GM12878 (cell line): ENCODE data around the gene PIGL. TPM values are rescaled to one million over a fixed set of nuclear protein-coding genes. Genes with fewer than 3 reads are reported as not detected.

ENCODE experiments used
- ATAC-seq: fragments of 200-7000 bp; cut with Tn5 transposase; 3 replicates; pipeline ENCODE4 v1.9.1; 2020; ENCODE audit warnings: mild to moderate bottlenecking, moderate library complexity
- BruUV-seq: library from RNA; stranded (reverse); fragments of 400-500 nt; replicated peaks from 2 replicates; lab custom pipeline; 2021; lab: Mats Ljungman, UMichigan
- CTCF ChIA-PET: fragments of 300-600 bp; sonication (Branson Sonifier 250); formaldehyde crosslinking; extraction: SDS; loops from one replicate; lab custom pipeline; 2021; ENCODE audit warnings: inconsistent platforms; lab: Yijun Ruan, JAX
- POLR2A ChIA-PET: fragments of 350-600 bp; formaldehyde crosslinking; extraction: SDS; loops from one replicate; lab custom pipeline; 2021; ENCODE audit warnings: inconsistent platforms; lab: Charles Lee
- RAD21 ChIA-PET: fragments of 300-600 bp; sonication (Branson Sonifier 250); formaldehyde crosslinking; loops from one replicate; lab custom pipeline; 2023; ENCODE audit warnings: antibody characterized with exemption; ENCODE audit not compliant: unreplicated experiment; lab: Charles Lee
- SMC1A ChIA-PET: fragments of 300-600 bp; sonication (Branson Sonifier 250); formaldehyde crosslinking; loops from one replicate; lab custom pipeline; 2023; ENCODE audit not compliant: unreplicated experiment, uncharacterized antibody; lab: Charles Lee
- DNase-seq: peaks from one replicate; pipeline ENCODE4 v3.0.0-alpha.2; 2011; ENCODE audit warnings: low read depth, low spot score
- FAIRE-seq: peaks from 3 replicates; lab custom pipeline; 2011; peaks lifted over from hg19 to GRCh38; lab: Jason Lieb, UNC
- H2AFZ ChIP-seq: 2 replicates; pipeline ENCODE4 v1.6.0; 2011; ENCODE audit warnings: low read depth, low read length, control low read depth; ENCODE audit not compliant: control insufficient read depth
- H3K27ac ChIP-seq: 2 replicates; pipeline ENCODE4 v1.5.1; 2011; ENCODE audit warnings: control low read depth; ENCODE audit not compliant: control insufficient read depth, insufficient read depth
- H3K27me3 ChIP-seq, 2 experiments: replicated peaks in 1 of 2; 2 replicates each; pipeline versions ENCODE4 v1.6.0 to v1.6.1; 2011; ENCODE audit warnings: low read length in 1 of 2; ENCODE audit not compliant: control insufficient read depth in 2 of 2, insufficient read depth in 2 of 2
- H3K36me3 ChIP-seq, 2 experiments: 2 replicates each; pipeline ENCODE4 v1.5.1; 2011; ENCODE audit warnings: low read length in 1 of 2; ENCODE audit not compliant: control insufficient read depth in 2 of 2, insufficient read depth in 2 of 2
- H3K4me1 ChIP-seq: 2 replicates; pipeline ENCODE4 v1.6.1; 2011; ENCODE audit warnings: mild to moderate bottlenecking, low read length, moderate library complexity, mixed read lengths; ENCODE audit not compliant: control insufficient read depth, insufficient read depth
- H3K4me2 ChIP-seq: 2 replicates; pipeline ENCODE4 v1.6.0; 2011; ENCODE audit warnings: control low read depth; ENCODE audit not compliant: control insufficient read depth, insufficient read depth
- H3K4me3 ChIP-seq: fragments of 200-600 bp; sonication (generic); 2 replicates; pipeline ENCODE4 v1.5.1; 2016
- H3K79me2 ChIP-seq: 2 replicates; pipeline ENCODE4 v1.6.0; 2011; ENCODE audit warnings: low read length; ENCODE audit not compliant: control insufficient read depth, insufficient read depth
- H3K9ac ChIP-seq: 2 replicates; pipeline ENCODE4 v1.8.0; 2011; ENCODE audit warnings: low read length, control low read depth, mixed read lengths; ENCODE audit not compliant: control insufficient read depth, insufficient read depth
- H3K9me3 ChIP-seq: replicated peaks from 3 replicates; pipeline ENCODE4 v1.5.1; 2011; ENCODE audit warnings: mild to moderate bottlenecking, low read length; ENCODE audit not compliant: control insufficient read depth, insufficient read depth
- H4K20me1 ChIP-seq: 2 replicates; pipeline ENCODE4 v1.6.0; 2011; ENCODE audit not compliant: control insufficient read depth, insufficient read depth
- ATF7 ChIP-seq: fragments of 450-650 bp; IDR thresholded peaks from 2 replicates; pipeline ENCODE4 v1.6.1; 2016; ENCODE audit warnings: low read depth, mild to moderate bottlenecking
- BRCA1 ChIP-seq: IDR thresholded peaks from 2 replicates; pipeline ENCODE4 v1.6.1; 2011; ENCODE audit warnings: low read depth, low read length, improper control_type of control experiment
- CBFB ChIP-seq: IDR thresholded peaks from 2 replicates; pipeline ENCODE4 v1.6.1; 2016; ENCODE audit warnings: antibody characterized with exemption, low read depth
- GABPA ChIP-seq: IDR thresholded peaks from 2 replicates; pipeline ENCODE4 v1.6.1; 2014; ENCODE audit warnings: antibody characterized with exemption, low read depth, mild to moderate bottlenecking, inconsistent platforms
- HDAC6 ChIP-seq: fragments of 200-600 bp; sonication (generic); IDR thresholded peaks from one replicate; pipeline ENCODE4 v1.8.0; 2017; ENCODE audit warnings: antibody characterized with exemption; ENCODE audit not compliant: unreplicated experiment
- POLR2AphosphoS2 ChIP-seq: IDR thresholded peaks from 2 replicates; pipeline ENCODE4 v1.6.1; 2011; ENCODE audit warnings: low read depth, mild to moderate bottlenecking, low read length, improper control_type of control experiment, moderate library complexity
- RBBP5 ChIP-seq: fragments of 200-600 bp; sonication (generic); conservative IDR thresholded peaks from 2 replicates; pipeline ENCODE4 v1.6.1; 2016
- RFX5 ChIP-seq: IDR thresholded peaks from 2 replicates; pipeline ENCODE4 v1.6.1; 2011; ENCODE audit warnings: low read depth, low read length, improper control_type of control experiment
- SUZ12 ChIP-seq: fragments of 200-600 bp; sonication (generic); IDR thresholded peaks from one replicate; pipeline ENCODE4 v1.6.1; 2018; ENCODE audit warnings: antibody characterized with exemption, mild to moderate bottlenecking; ENCODE audit not compliant: unreplicated experiment
- TBL1XR1 ChIP-seq: IDR thresholded peaks from 2 replicates; pipeline ENCODE4 v1.6.1; 2012; ENCODE audit warnings: low read depth, low read length, improper control_type of control experiment
- YY1 ChIP-seq: IDR thresholded peaks from 2 replicates; pipeline ENCODE4 v1.6.1; 2011; ENCODE audit warnings: low read depth, mild to moderate bottlenecking, low read length
- WGBS: methylation state at CpG from one replicate; pipeline ENCODE4 v1.1.6; 2016; ENCODE audit warnings: low lambda C conversion rate; ENCODE audit not compliant: insufficient replicate concordance, insufficient coverage; ENCODE audit errors: missing lambda C conversion rate; 5-methylcytosine and 5-hydroxymethylcytosine counted together
- in situ Hi-C: fragments of 300-500 bp; cut with MboI; formaldehyde crosslinking; loops from 9 replicates; pipeline ENCODE4 v1.14.3; 2018; ENCODE audit warnings: mixed read lengths
- intact Hi-C: fragments of 100-400 bp; cut with micrococcal nuclease; formaldehyde crosslinking; loops from one replicate; pipeline ENCODE4 v1.14.2; 2022; ENCODE audit not compliant: unreplicated experiment
- polyA plus RNA-seq, 11 experiments: library from polyadenylated mRNA; depleted of rRNA in 4 of 11; unstranded in 6 of 11; stranded (reverse) in 5 of 11; fragments of >200 nt; fragmentation: Nextera tagmentation in 4 of 11; fragmentation: Illumina TruSeq in 1 of 11; extraction: Ambion mirVana in 4 of 11; extraction: Trizol in 1 of 11; gene quantifications; 1 replicate in 1 of 11; 2 replicates in 10 of 11; pipeline versions ENCODE4 v1.2.1 to v1.2.3, GENCODE V29; 2011 to 2016; ENCODE audit warnings: inconsistent platforms in 2 of 11, missing spikeins in 2 of 11, low read depth in 1 of 11
- total RNA-seq, 4 experiments: library from RNA; depleted of rRNA in 3 of 4; stranded (reverse); fragments of >200 nt in 3 of 4; fragmentation: Illumina TruSeq in 1 of 4; extraction: Trizol in 1 of 4; gene quantifications; 2 replicates each; pipeline versions ENCODE4 v1.2.1 to v1.2.3, GENCODE V29; 2013 to 2021
- TF ChIP-seq, protein P1 (sequence below): fragments of 450-650 bp; IDR thresholded peaks from 2 replicates; pipeline ENCODE4 v1.6.1; 2016; ENCODE audit warnings: mild to moderate bottlenecking
- TF ChIP-seq, protein P2 (sequence below): IDR thresholded peaks from 2 replicates; pipeline ENCODE4 v1.6.1; 2012; ENCODE audit warnings: low read length, inconsistent platforms

The PIGL gene
- total and polyA plus RNA-seq, 10 of the 15 experiments (the other 5 are each of a cell fraction or from before 2014, with no cell fraction given): 25.9 to 52.5 (median 30.2) TPM

DNA sequence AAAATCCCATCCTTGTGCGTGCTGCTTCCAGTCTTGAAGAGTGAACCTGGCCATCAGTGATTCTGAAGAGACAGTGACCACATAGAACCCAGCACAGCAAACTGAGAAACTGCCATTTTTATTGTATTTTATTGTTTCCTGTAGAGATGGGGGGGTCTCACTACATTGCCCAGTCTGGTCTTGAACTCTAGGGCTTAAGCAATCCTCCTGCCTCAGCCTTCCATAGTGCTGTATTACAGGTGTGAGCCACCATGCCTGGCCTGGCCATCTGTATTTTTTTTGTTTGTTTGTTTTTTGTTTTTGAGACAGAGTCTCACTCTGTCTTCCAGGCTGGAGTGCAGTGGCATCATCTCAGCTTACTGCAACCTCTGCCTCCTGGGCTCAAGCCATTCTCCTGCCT lies 122.4 kb downstream of the PIGL start:
- Histone ChIP-seq H3K36me3 (peaks cover 2 to 4% of the 10 kb centered on the region in 2 experiments; a peak in 2 of 4 replicates), H3K27ac (no peak overlapping the region), H3K79me2 (no peaks in the 10 kb centered on the region), H3K9me3 (no peaks in the 10 kb centered on the region), H3K27me3 (no peaks in the 10 kb centered on the region), H4K20me1 (no peaks in the 10 kb centered on the region), H3K9ac (no peak overlapping the region), H3K4me2 (no peak overlapping the region), H3K4me1 (no peaks in the 10 kb centered on the region), H3K4me3 (no peak overlapping the region), H2AFZ (no peak overlapping the region)
- ChIA-PET POLR2A (interaction anchor here (0.6 kb wide), 2 partner anchors 36 to 910 kb away, joined by 3 to 4 read pairs; no protein-coding TSS in a partner anchor), RAD21 (no interaction called here), SMC1A (interaction anchor here (1.1 to 1.3 kb wide), 2 partner anchors 11 to 13 kb away, joined by 3 read pairs; no protein-coding TSS in a partner anchor), CTCF (no interaction called here)
- 100% methylated on average over 1 of the region's 1 CpG for WGBS
- ATAC-seq (no peak), FAIRE-seq (no peak), DNase-seq (no peak)
- no TSS peak for BruUV-seq
- TF ChIP-seq SUZ12: no peak
- no peak for TF ChIP-seq POLR2AphosphoS2
- TF ChIP-seq, protein P1, sequence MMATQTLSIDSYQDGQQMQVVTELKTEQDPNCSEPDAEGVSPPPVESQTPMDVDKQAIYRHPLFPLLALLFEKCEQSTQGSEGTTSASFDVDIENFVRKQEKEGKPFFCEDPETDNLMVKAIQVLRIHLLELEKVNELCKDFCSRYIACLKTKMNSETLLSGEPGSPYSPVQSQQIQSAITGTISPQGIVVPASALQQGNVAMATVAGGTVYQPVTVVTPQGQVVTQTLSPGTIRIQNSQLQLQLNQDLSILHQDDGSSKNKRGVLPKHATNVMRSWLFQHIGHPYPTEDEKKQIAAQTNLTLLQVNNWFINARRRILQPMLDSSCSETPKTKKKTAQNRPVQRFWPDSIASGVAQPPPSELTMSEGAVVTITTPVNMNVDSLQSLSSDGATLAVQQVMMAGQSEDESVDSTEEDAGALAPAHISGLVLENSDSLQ: no peak
- no peak for TF ChIP-seq BRCA1
- no peak for TF ChIP-seq RBBP5
- TF ChIP-seq CBFB: no peak
- TF ChIP-seq GABPA: no peak
- TF ChIP-seq ATF7: no peak
- TF ChIP-seq YY1: no peak
- no peak for TF ChIP-seq RFX5
- no peak for TF ChIP-seq HDAC6
- TF ChIP-seq, protein P2, sequence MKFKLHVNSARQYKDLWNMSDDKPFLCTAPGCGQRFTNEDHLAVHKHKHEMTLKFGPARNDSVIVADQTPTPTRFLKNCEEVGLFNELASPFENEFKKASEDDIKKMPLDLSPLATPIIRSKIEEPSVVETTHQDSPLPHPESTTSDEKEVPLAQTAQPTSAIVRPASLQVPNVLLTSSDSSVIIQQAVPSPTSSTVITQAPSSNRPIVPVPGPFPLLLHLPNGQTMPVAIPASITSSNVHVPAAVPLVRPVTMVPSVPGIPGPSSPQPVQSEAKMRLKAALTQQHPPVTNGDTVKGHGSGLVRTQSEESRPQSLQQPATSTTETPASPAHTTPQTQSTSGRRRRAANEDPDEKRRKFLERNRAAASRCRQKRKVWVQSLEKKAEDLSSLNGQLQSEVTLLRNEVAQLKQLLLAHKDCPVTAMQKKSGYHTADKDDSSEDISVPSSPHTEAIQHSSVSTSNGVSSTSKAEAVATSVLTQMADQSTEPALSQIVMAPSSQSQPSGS: no peak
- no peak for TF ChIP-seq TBL1XR1
- in situ Hi-C loops: no loop called here
- intact Hi-C loops: no loop called here
